COLO668 (cell line): ENCODE data around the gene ERLIN1.

Experiments used
- DNase-seq: peaks from one replicate; lab custom pipeline; 2025; ENCODE audit not compliant: unreplicated experiment; lab: John Stamatoyannopoulos, UW

The ERLIN1 gene

GRCh38 chr10:100173035-100173434 lies 12.8 kb downstream of the ERLIN1 start:
- DNase-seq: no peak

- no peak for DNase-seq
Measured at GRCh38 chr10:100172349-100172748, 13.5 kb downstream of the ERLIN1 start.

- no peak for DNase-seq
Measured at GRCh38 chr10:100168313-100168643, 17.6 kb downstream of the ERLIN1 start.

GRCh38 chr10:100167553-100168312 lies 18.1 kb downstream of the ERLIN1 start:
- DNase-seq: no peak

- DNase-seq: no peak
Measured at GRCh38 chr10:100163704-100164621, 21.9 kb downstream of the ERLIN1 start.

GRCh38 chr10:100162696-100163095 lies 23.1 kb downstream of the ERLIN1 start:
- no peak for DNase-seq

GRCh38 chr10:100158044-100158805 lies 27.6 kb downstream of the ERLIN1 start:
- DNase-seq: no peak

- no peak for DNase-seq
Measured at GRCh38 chr10:100157156-100157555, 28.7 kb downstream of the ERLIN1 start.

GRCh38 chr10:100155936-100156335 lies 29.9 kb downstream of the ERLIN1 start:
- DNase-seq: no peak

GRCh38 chr10:100154666-100155065 lies 31.2 kb downstream of the ERLIN1 start:
- no peak for DNase-seq

GRCh38 chr10:100153239-100153825 lies 32.5 kb downstream of the ERLIN1 start:
- no peak for DNase-seq

- no peak for DNase-seq
Measured at GRCh38 chr10:100151723-100152300, 34.0 kb downstream of the ERLIN1 start.

GRCh38 chr10:100148353-100149211 lies 37.2 kb downstream of the ERLIN1 start:
- no peak for DNase-seq

GRCh38 chr10:100146875-100147650 lies 38.8 kb downstream of the ERLIN1 start:
- DNase-seq: no peak

- DNase-seq: no peak
Measured at GRCh38 chr10:100146398-100146797, 39.4 kb downstream of the ERLIN1 start.

- no peak for DNase-seq
Measured at GRCh38 chr10:100143756-100144155, 42.1 kb downstream of the ERLIN1 start.

- DNase-seq: no peak
Measured at GRCh38 chr10:100141446-100142087, 44.3 kb downstream of the ERLIN1 start.

GRCh38 chr10:100140070-100140469 lies 45.8 kb downstream of the ERLIN1 start:
- DNase-seq: no peak
